SU-DHL-6 (cell line): ENCODE results near the gene STK17A.
A peak's percentile ranks its signal among the peaks of the same experiment; 100 is the strongest.

Source experiments
- H2AFZ ChIP-seq: fragments of 200-600 bp; sonication (generic); 2 replicates; pipeline ENCODE4 v1.6.1; 2014; ENCODE audit warnings: low read depth, mild to moderate bottlenecking, moderate library complexity, mixed read lengths, antibody characterized with exemption, low read length; ENCODE audit not compliant: severe bottlenecking
- H3F3A ChIP-seq: fragments of 200-600 bp; shearing (Covaris generic); 2 replicates; pipeline ENCODE4 v1.6.0; 2016; ENCODE audit warnings: antibody characterized with exemption, mild to moderate bottlenecking; ENCODE audit not compliant: insufficient read depth
- H3K27ac ChIP-seq: fragments of 200-600 bp; sonication (generic); 2 replicates; pipeline ENCODE4 v1.5.1; 2016; ENCODE audit warnings: low read depth, mild to moderate bottlenecking, low read length, moderate library complexity, mixed read lengths
- H3K27me3 ChIP-seq: fragments of 200-600 bp; sonication (generic), shearing (Covaris generic); 2 replicates; pipeline ENCODE4 v1.6.0; 2014; ENCODE audit warnings: mild to moderate bottlenecking, low read length
- H3K36me3 ChIP-seq: fragments of 200-600 bp; sonication (generic); 2 replicates; pipeline ENCODE4 v1.6.1; 2014; ENCODE audit warnings: mild to moderate bottlenecking, low read length, mixed read lengths
- H3K4me2 ChIP-seq: fragments of 300-600, 200-600 bp; shearing (Covaris generic), sonication (generic); 2 replicates; pipeline ENCODE4 v1.6.0; 2014; ENCODE audit warnings: low read length, low read depth, mild to moderate bottlenecking; ENCODE audit not compliant: poor library complexity, severe bottlenecking
- H3K4me3 ChIP-seq: fragments of 200-600 bp; sonication (generic); 2 replicates; pipeline ENCODE4 v1.5.1; 2014; ENCODE audit warnings: antibody characterized with exemption, low read length, mild to moderate bottlenecking, mixed read lengths; ENCODE audit not compliant: insufficient read depth, poor library complexity, severe bottlenecking
- H3K79me2 ChIP-seq: fragments of 200-600 bp; sonication (generic); 2 replicates; pipeline ENCODE4 v1.6.1; 2014; ENCODE audit warnings: mild to moderate bottlenecking, low read length, moderate library complexity; ENCODE audit not compliant: insufficient read depth
- H3K9ac ChIP-seq: fragments of 200-600 bp; sonication (generic); 2 replicates; pipeline ENCODE4 v1.7.0; 2014; ENCODE audit warnings: mild to moderate bottlenecking, low read length
- H3K9me2 ChIP-seq: fragments of 200-600 bp; sonication (generic); replicated peaks from 2 replicates; pipeline ENCODE4 v1.6.1; 2014; ENCODE audit warnings: low read length; ENCODE audit not compliant: insufficient read depth
- H3K9me3 ChIP-seq: fragments of 200-600 bp; sonication (generic); 2 replicates; pipeline ENCODE4 v1.6.1; 2014; ENCODE audit warnings: low read length, mixed read lengths; ENCODE audit not compliant: insufficient read depth
- H4K20me1 ChIP-seq: fragments of 200-600 bp; sonication (generic); 2 replicates; pipeline ENCODE4 v1.6.1; 2014; ENCODE audit warnings: low read depth, mild to moderate bottlenecking, antibody characterized with exemption, low read length, moderate library complexity, mixed read lengths
- EZH2phosphoT487 ChIP-seq: fragments of 200-600 bp; sonication (generic), shearing (Covaris generic); conservative IDR thresholded peaks from 2 replicates; pipeline ENCODE4 v1.6.1; 2018; ENCODE audit warnings: mild to moderate bottlenecking, antibody characterized with exemption, low read length, moderate library complexity, mixed read lengths
- TF ChIP-seq, protein P1 (sequence below): fragments of 200-600 bp; sonication (generic); IDR thresholded peaks from one replicate; pipeline ENCODE4 v1.5.1; 2017; ENCODE audit warnings: antibody characterized with exemption, mild to moderate bottlenecking, low read length, moderate library complexity; ENCODE audit not compliant: insufficient read depth, poor library complexity, severe bottlenecking

STK17A gene

DNA sequence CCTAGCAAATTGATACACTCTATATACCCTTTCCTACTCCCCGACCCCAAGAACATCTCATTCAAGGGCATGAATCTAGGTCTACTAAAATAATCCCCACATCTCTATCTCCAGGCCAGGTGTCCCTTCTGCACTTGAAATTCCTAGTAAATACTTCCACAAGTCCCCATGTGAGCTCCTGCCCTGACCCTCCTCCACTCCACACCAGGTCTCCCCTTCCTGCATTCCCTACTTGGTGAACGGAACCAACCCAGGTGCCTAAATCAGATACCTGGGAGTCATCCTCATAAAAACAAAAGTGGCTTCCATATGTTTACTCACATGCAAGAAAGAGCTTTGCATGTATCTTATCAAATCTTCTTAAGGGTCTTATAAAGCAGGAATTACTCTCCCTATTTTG is 77.2 kb downstream of the STK17A start:
- Histone ChIP-seq H3K4me3 (no peak overlapping the region), H3K4me2 (peak overlapping the region; percentile 50), H4K20me1 (no peaks in the 10 kb centered on the region), H3K9me3 (no peaks in the 10 kb centered on the region), H3K79me2 (peaks cover 89% of the 10 kb centered on the region), H3K27ac (peak overlapping the region; percentile 81), H3K27me3 (no peaks in the 10 kb centered on the region), H3F3A (peaks cover 41% of the 10 kb centered on the region), H2AFZ (no peak overlapping the region), H3K9me2 (no peaks in the 10 kb centered on the region), H3K36me3 (0 out of 2 replicates have a peak, but pooled peaks cover 13% of the 10 kb centered on the region), H3K9ac (peak overlapping the region; percentile 50)
- TF ChIP-seq, protein P1, sequence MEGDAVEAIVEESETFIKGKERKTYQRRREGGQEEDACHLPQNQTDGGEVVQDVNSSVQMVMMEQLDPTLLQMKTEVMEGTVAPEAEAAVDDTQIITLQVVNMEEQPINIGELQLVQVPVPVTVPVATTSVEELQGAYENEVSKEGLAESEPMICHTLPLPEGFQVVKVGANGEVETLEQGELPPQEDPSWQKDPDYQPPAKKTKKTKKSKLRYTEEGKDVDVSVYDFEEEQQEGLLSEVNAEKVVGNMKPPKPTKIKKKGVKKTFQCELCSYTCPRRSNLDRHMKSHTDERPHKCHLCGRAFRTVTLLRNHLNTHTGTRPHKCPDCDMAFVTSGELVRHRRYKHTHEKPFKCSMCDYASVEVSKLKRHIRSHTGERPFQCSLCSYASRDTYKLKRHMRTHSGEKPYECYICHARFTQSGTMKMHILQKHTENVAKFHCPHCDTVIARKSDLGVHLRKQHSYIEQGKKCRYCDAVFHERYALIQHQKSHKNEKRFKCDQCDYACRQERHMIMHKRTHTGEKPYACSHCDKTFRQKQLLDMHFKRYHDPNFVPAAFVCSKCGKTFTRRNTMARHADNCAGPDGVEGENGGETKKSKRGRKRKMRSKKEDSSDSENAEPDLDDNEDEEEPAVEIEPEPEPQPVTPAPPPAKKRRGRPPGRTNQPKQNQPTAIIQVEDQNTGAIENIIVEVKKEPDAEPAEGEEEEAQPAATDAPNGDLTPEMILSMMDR: no peak
- no peak for TF ChIP-seq EZH2phosphoT487

DNA sequence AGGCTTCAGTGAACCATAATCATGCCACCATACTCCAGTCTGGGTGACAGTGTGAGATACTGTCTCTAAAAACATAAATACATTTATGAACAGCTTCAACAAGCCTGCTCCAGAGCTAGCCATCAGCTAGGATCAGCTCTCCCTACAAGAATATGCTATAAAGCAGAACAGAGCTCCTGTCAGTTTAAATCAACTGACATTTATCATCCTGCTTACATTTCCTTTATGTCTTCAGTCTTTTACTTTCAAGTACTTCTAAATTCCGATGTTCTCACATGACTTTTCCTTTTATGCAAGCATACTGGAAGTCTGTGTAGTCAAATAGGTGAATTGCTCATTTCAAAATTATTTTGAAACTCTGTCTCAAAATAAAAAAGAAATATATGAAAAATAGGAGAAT is 81.8 kb downstream of the STK17A start:
- Histone ChIP-seq H3K36me3 (peaks cover 31% of the 10 kb centered on the region), H3K9me3 (peaks cover 15% of the 10 kb centered on the region; the same call in 1 of the 2 replicates), H3K27ac (peak overlapping the region; percentile 93), H3F3A (peaks cover 55% of the 10 kb centered on the region), H4K20me1 (no peaks in the 10 kb centered on the region), H3K4me3 (no peak overlapping the region), H2AFZ (no peak overlapping the region), H3K9me2 (no peaks in the 10 kb centered on the region), H3K79me2 (peaks cover 98% of the 10 kb centered on the region), H3K4me2 (peak overlapping the region; percentile 49), H3K9ac (peak overlapping the region; percentile 35), H3K27me3 (no peaks in the 10 kb centered on the region)
- no peak for TF ChIP-seq EZH2phosphoT487
- TF ChIP-seq, protein P1: no peak

DNA sequence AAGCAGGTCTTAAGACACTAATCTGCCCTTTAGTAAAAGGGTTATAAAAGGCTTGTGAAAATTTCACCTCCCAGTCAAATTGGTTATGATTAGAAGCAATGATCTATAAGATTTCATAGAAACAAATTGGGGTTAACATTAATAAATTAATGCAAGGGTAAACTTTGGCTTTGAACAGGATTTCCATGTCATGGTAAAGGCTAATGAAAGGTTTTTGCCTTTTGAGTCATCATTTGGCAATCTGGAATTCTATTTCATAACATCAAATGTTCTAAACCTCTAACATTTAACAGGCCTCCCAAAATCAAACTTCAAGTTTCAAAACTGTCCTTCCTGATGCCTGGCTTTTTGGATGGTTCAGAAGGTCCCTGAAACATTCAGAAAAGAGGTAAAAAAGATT is 84.0 kb downstream of the STK17A start:
- no peak overlapping the region for H3K9ac ChIP-seq
- TF ChIP-seq, protein P1: no peak
- no peak for TF ChIP-seq EZH2phosphoT487
- peaks cover 98% of the 10 kb centered on the region for H3K79me2 ChIP-seq
- no peaks in the 10 kb centered on the region for H3K27me3 ChIP-seq
- H3K27ac ChIP-seq: peak overlapping the region; percentile 93
- H3K9me3 ChIP-seq: peaks cover 25% of the 10 kb centered on the region; the same call in 1 of the 2 replicates
- no peaks in the 10 kb centered on the region for H3K9me2 ChIP-seq
- no peak overlapping the region for H2AFZ ChIP-seq
- no peak overlapping the region for H3K4me3 ChIP-seq
- H4K20me1 ChIP-seq: no peaks in the 10 kb centered on the region
- H3K36me3 ChIP-seq: peaks cover 51% of the 10 kb centered on the region
- no peak overlapping the region for H3K4me2 ChIP-seq
- H3F3A ChIP-seq: peaks cover 65% of the 10 kb centered on the region

DNA sequence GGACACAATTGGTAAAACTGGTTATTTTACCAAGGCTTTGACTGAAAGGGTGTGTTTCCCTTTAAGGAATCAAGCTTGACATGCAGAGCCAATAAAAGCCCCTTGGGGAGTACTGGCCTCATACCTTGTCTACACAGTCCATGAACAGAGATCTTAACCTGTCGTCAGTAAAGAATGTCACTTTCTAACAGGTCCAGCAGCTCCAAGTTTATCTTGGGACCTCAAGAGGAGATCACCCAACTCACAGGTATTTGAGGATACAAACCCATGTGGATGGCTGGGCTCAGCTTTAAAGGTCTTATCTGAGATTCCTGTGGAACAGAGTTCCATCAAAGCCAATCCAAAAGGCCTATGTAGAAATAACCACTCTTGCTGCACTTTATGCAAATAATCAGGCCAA is 85.1 kb downstream of the STK17A start:
- TF ChIP-seq, protein P1: no peak
- no peak for TF ChIP-seq EZH2phosphoT487
- no peaks in the 10 kb centered on the region for H3K9me2 ChIP-seq

More for the DNA sequence above, 85.1 kb downstream of the STK17A start:
- H3K27ac ChIP-seq: peak overlapping the region; percentile 93
- peaks cover 99% of the 10 kb centered on the region for H3K79me2 ChIP-seq
- H3K9me3 ChIP-seq: peaks cover 36% of the 10 kb centered on the region; the same call in 1 of the 2 replicates
- no peak overlapping the region for H3K9ac ChIP-seq
- peaks cover 54% of the 10 kb centered on the region for H3K36me3 ChIP-seq
- no peak overlapping the region for H2AFZ ChIP-seq
- H3F3A ChIP-seq: peaks cover 64% of the 10 kb centered on the region
- no peak overlapping the region for H3K4me2 ChIP-seq
- no peaks in the 10 kb centered on the region for H3K27me3 ChIP-seq
- no peaks in the 10 kb centered on the region for H4K20me1 ChIP-seq
- no peak overlapping the region for H3K4me3 ChIP-seq
